Activated CD4-positive, CD25-positive, alpha-beta regulatory T cell treated with anti-CD3 and anti-CD28 coated beads, Interleukin-2, amount 50 U/mL, for 72 hours (primary cell): ENCODE measurements around the gene TLCD3A.
"Not testable (repeated sequence)": the region's sequence is repeated elsewhere in the genome, so short reads cannot be mapped to it uniquely, and the experiment has no call there.

Experiments
- DNase-seq: peaks from one replicate; pipeline ENCODE4 v3.0.0; 2021

TLCD3A gene

GRCh38 chr17:718075-718474 is 14.3 kb upstream of the TLCD3A start:
- no peak for DNase-seq

GRCh38 chr17:720706-721539 is 11.5 kb upstream of the TLCD3A start:
- DNase-seq: no peak

- no peak for DNase-seq
Observed at GRCh38 chr17:721540-721937, 10.9 kb upstream of the TLCD3A start.

- DNase-seq: no peak
Observed at GRCh38 chr17:725084-725483, 7.3 kb upstream of the TLCD3A start.

GRCh38 chr17:725746-726145 is 6.7 kb upstream of the TLCD3A start:
- DNase-seq: no peak

- DNase-seq: no peak
Observed at GRCh38 chr17:726271-726919, 6.0 kb upstream of the TLCD3A start.

- DNase-seq: no peak
Observed at GRCh38 chr17:728911-729310, 3.5 kb upstream of the TLCD3A start.

- DNase-seq: peak; percentile 33
Observed at GRCh38 chr17:731644-732066, 741 bp upstream of the TLCD3A start.

- DNase-seq: peak; percentile 42
Observed at GRCh38 chr17:732902-733720, 715 bp downstream of the TLCD3A start.

- DNase-seq: no peak
Observed at GRCh38 chr17:733743-734142, 1.3 kb downstream of the TLCD3A start.

- no peak for DNase-seq
Observed at GRCh38 chr17:737561-738113, 5.2 kb downstream of the TLCD3A start.

- DNase-seq: no peak
Observed at GRCh38 chr17:740240-741017, 8.0 kb downstream of the TLCD3A start.

- DNase-seq: no peak
Observed at GRCh38 chr17:742147-742793, 9.9 kb downstream of the TLCD3A start.

- DNase-seq: no peak
Observed at GRCh38 chr17:743139-743538, 10.7 kb downstream of the TLCD3A start.

- no peak for DNase-seq
Observed at GRCh38 chr17:744937-745336, 12.5 kb downstream of the TLCD3A start.

- no peak for DNase-seq
Observed at GRCh38 chr17:745406-745805, 13.0 kb downstream of the TLCD3A start.

- no peak for DNase-seq
Observed at GRCh38 chr17:746181-746580, 13.8 kb downstream of the TLCD3A start.

GRCh38 chr17:746783-747629 is 14.6 kb downstream of the TLCD3A start:
- no peak for DNase-seq

GRCh38 chr17:748604-749003 is 16.2 kb downstream of the TLCD3A start:
- DNase-seq: not testable (repeated sequence)

- DNase-seq: not testable (repeated sequence)
Observed at GRCh38 chr17:749359-749758, 17.0 kb downstream of the TLCD3A start.
